ENCODE measurements around the gene IFFO2. TPM values are rescaled to one million over a fixed set of nuclear protein-coding genes. Genes with fewer than 3 reads are reported as not detected.

The IFFO2 gene
- total RNA-seq, 1 donor from 2014 or later: 39.6 TPM

DNA sequence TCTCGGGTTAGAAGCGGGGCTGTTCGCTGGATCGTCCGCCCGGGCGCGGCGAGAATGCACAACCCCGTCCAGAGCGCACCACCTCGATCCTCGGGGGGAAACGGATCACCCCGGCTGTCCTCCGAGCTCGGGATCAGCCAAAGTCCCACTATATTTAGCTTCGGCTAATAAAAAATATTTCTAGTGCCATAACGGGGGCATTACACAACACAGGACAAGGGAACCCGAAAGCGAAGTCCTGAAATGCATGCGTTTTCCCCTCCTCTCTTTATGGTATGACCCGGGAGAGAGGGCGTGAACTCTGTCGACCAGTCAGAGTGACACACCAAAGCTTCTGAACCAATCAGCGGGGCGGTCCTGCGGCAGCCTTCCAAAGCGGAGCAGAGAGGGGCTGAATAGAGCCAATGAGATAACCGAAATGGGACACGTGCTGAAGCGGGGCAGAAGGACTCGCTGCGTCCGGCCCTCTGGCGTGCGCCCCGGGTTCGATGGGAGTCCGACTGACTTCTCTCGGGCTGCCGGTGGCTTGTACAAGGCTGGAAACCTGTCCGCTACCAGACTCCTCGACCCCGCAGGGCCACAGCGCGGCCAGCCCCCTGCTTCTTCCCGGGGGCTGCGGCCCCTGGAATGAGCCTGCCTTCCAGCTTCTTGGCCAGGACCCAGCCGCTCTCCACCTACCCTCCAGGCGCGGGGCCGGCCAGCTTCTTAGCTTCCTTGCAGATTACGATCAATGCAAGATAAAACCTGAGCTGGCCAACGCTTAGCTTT lies 53.8 kb downstream of the IFFO2 start, which contains the start of gene ALDH4A1:
ALDH4A1 (minus strand) TSS at position 33 of the 768 bp plus-strand sequence; CDS start at position 1, 32 bp downstream.
- Mint-ChIP-seq H3K27me3 (ENCODE audit: low read depth, unreplicated experiment) (no peaks in the 10 kb centered on the region), H3K4me3 (ENCODE audit: unreplicated experiment) (peak within 1 kb of the TSS; percentile 97), H3K4me1 (ENCODE audit: low read depth, unreplicated experiment) (no peaks in the 10 kb centered on the region), H3K36me3 (ENCODE audit: low read depth, unreplicated experiment) (peaks cover 10% of the 10 kb centered on the region), H3K9me3 (ENCODE audit: unreplicated experiment) (no peaks in the 10 kb centered on the region), H3K27ac (ENCODE audit: unreplicated experiment) (peak within 1 kb of the TSS; percentile 98)
- Histone ChIP-seq H3K79me2 (ENCODE audit: insufficient read depth, low read length) (peaks cover 8% of the 10 kb centered on the region), H3K9me3 (ENCODE audit: insufficient read depth, low read depth, low read length) (no peaks in the 10 kb centered on the region), H4K20me1 (ENCODE audit: insufficient read depth, low read length) (peaks cover 40% of the 10 kb centered on the region), H2AFZ (ENCODE audit: low read depth, low read length) (peak within 1 kb of the TSS; percentile 74), H3K4me1 (ENCODE audit: insufficient read depth, low read length) (peaks cover 14% of the 10 kb centered on the region), H3K27me3 (ENCODE audit: insufficient read depth, low read length) (no peaks in the 10 kb centered on the region), H3K36me3 (ENCODE audit: insufficient read depth, low read length) (peaks cover 11% of the 10 kb centered on the region), H3K9ac (ENCODE audit: low read length) (peak within 1 kb of the TSS; percentile 90), H3K4me2 (ENCODE audit: low read length) (peak within 1 kb of the TSS; percentile 96), H3K27ac (ENCODE audit: low read depth, low read length) (peak within 1 kb of the TSS; percentile 91), H3K4me3 (ENCODE audit: insufficient read depth, low read depth, low read length) (peak within 1 kb of the TSS; percentile 79)
- DNase-seq (ENCODE audit: low read depth) (peak; percentile 96), FAIRE-seq (peak; percentile 89)
- TF ChIP-seq EZH2 (IDR thresholded peaks at IDR 0.05; ENCODE audit: insufficient read depth, low read length): no peak
- TF ChIP-seq CTCF (IDR thresholded peaks at IDR 0.05; ENCODE audit: insufficient read depth, low read depth, low read length): no peak

DNA sequence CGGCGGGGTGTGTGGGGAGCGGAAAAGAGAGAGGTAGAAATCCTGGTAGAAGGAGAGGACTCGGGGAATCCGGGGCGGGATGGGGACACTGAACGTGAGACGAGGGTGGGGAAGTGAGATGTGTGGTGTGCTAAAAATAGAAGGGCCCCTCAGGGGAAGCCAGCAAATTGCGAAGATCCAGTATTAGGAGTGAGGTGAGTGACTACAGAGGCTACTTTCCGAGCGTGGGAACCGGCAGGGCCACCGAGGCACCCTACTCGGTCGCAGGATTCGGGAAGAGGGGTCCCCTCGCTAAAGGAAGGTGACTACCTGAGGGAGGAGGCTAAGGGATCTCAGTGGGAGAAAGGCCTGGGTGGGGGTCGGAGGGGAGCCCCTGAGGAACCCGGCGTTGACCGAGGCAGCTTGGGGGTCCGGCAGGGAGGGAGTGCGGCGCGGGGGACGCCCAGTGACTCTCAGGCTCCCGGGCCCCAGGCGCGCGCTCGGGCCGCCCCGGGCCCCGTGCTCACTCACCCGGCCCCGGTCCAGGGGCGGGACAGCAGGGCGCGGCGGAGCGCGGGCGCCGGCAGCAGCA lies 54.4 kb downstream of the IFFO2 start:
- H3K4me3 Mint-ChIP-seq (ENCODE audit: unreplicated experiment): peak overlapping the region; percentile 97
- FAIRE-seq (no peak), DNase-seq (ENCODE audit: low read depth) (no peak)
- H3K27me3 Mint-ChIP-seq (ENCODE audit: low read depth, unreplicated experiment): no peaks in the 10 kb centered on the region
- Histone ChIP-seq H3K36me3 (ENCODE audit: insufficient read depth, low read length) (peaks cover 11% of the 10 kb centered on the region), H3K27ac (ENCODE audit: low read depth, low read length) (peak overlapping the region; percentile 91), H3K4me1 (ENCODE audit: insufficient read depth, low read length) (peaks cover 14% of the 10 kb centered on the region), H2AFZ (ENCODE audit: low read depth, low read length) (peak overlapping the region; percentile 74), H3K79me2 (ENCODE audit: insufficient read depth, low read length) (peaks cover 8% of the 10 kb centered on the region), H4K20me1 (ENCODE audit: insufficient read depth, low read length) (peaks cover 35% of the 10 kb centered on the region), H3K9me3 (ENCODE audit: insufficient read depth, low read depth, low read length) (no peaks in the 10 kb centered on the region), H3K9ac (ENCODE audit: low read length) (peak overlapping the region; percentile 90), H3K4me3 (ENCODE audit: insufficient read depth, low read depth, low read length) (peak overlapping the region; percentile 79), H3K27me3 (ENCODE audit: insufficient read depth, low read length) (no peaks in the 10 kb centered on the region), H3K4me2 (ENCODE audit: low read length) (peak overlapping the region; percentile 96)
- peak overlapping the region; percentile 94 for H3K27ac Mint-ChIP-seq (ENCODE audit: unreplicated experiment)
- H3K4me1 Mint-ChIP-seq (ENCODE audit: low read depth, unreplicated experiment): no peaks in the 10 kb centered on the region
- no peaks in the 10 kb centered on the region for H3K9me3 Mint-ChIP-seq (ENCODE audit: unreplicated experiment)
- TF ChIP-seq CTCF (IDR thresholded peaks at IDR 0.05; ENCODE audit: insufficient read depth, low read depth, low read length): no peak
- TF ChIP-seq EZH2 (IDR thresholded peaks at IDR 0.05; ENCODE audit: insufficient read depth, low read length): no peak
- peaks cover 8% of the 10 kb centered on the region for H3K36me3 Mint-ChIP-seq (ENCODE audit: low read depth, unreplicated experiment)

Measured in astrocyte (in vitro differentiated cells and primary cell).